DMS114 treated with DMSO at 0.1 percent for 48 hours (cell line): ENCODE data around the gene THSD4.
A peak's percentile ranks its signal among the peaks of the same experiment; 100 is the strongest.
"Not testable (repeated sequence)": the region's sequence is repeated elsewhere in the genome, so short reads cannot be mapped to it uniquely, and the experiment has no call there.

Experiments used
- DNase-seq: peaks from one replicate; lab custom pipeline; 2025; ENCODE audit not compliant: unreplicated experiment; lab: John Stamatoyannopoulos, UW

THSD4 gene

GRCh38 chr15:71372769-71373168 is 257.5 kb downstream of the THSD4 start:
- DNase-seq, result not testable (repeated sequence)

GRCh38 chr15:71373917-71374316 is 258.6 kb downstream of the THSD4 start:
- DNase-seq, result no peak

- DNase-seq, result no peak
These were observed 259.5 kb downstream of the THSD4 start for GRCh38 chr15:71374607-71375352.

GRCh38 chr15:71375934-71376333 is 260.7 kb downstream of the THSD4 start:
- DNase-seq, result no peak

- DNase-seq, result no peak
These were observed 264.6 kb downstream of the THSD4 start for GRCh38 chr15:71379893-71380292.

GRCh38 chr15:71380345-71380744 is 265.1 kb downstream of the THSD4 start:
- no peak for DNase-seq

- no peak for DNase-seq
These were observed 269.2 kb downstream of the THSD4 start for GRCh38 chr15:71384501-71384900.

- no peak for DNase-seq
These were observed 269.8 kb downstream of the THSD4 start for GRCh38 chr15:71385026-71385425.

- no peak for DNase-seq
These were observed 270.2 kb downstream of the THSD4 start for GRCh38 chr15:71385457-71385856.

- DNase-seq, result no peak
These were observed 270.7 kb downstream of the THSD4 start for GRCh38 chr15:71386005-71386404.

- DNase-seq, result peak; percentile 27
These were observed 271.4 kb downstream of the THSD4 start for GRCh38 chr15:71386448-71387236.

GRCh38 chr15:71387810-71388209 is 272.5 kb downstream of the THSD4 start:
- DNase-seq, result no peak

GRCh38 chr15:71390096-71390495 is 274.8 kb downstream of the THSD4 start:
- no peak for DNase-seq

GRCh38 chr15:71391421-71392088 is 276.3 kb downstream of the THSD4 start:
- DNase-seq, result no peak

- no peak for DNase-seq
These were observed 277.6 kb downstream of the THSD4 start for GRCh38 chr15:71392861-71393283.

GRCh38 chr15:71393383-71393782 is 278.1 kb downstream of the THSD4 start:
- DNase-seq, result no peak

GRCh38 chr15:71396536-71397125 is 281.4 kb downstream of the THSD4 start:
- DNase-seq, result no peak

- DNase-seq, result no peak
These were observed 282.1 kb downstream of the THSD4 start for GRCh38 chr15:71397377-71397776.

GRCh38 chr15:71400294-71400693 is 285.0 kb downstream of the THSD4 start:
- DNase-seq, result no peak

- DNase-seq, result not testable (repeated sequence)
These were observed 286.5 kb downstream of the THSD4 start for GRCh38 chr15:71401728-71402127.

GRCh38 chr15:71409541-71409940 is 294.3 kb downstream of the THSD4 start:
- no peak for DNase-seq
